CD14-positive monocyte (primary cell): Measurements from ENCODE around the gene KCNB1. TPM values are rescaled to one million over a fixed set of nuclear protein-coding genes. Genes with fewer than 3 reads are reported as not detected.

Experiments used
- DNase-seq, 3 donors: peaks; one replicate each; pipeline ENCODE4 v3.0.0-alpha.2; 2011 to 2022
- H2AFZ ChIP-seq: 2 replicates; pipeline ENCODE4 v1.6.0; 2012; ENCODE audit warnings: mild to moderate bottlenecking, low read depth, low read length, inconsistent platforms; ENCODE audit not compliant: insufficient read depth, poor library complexity, severe bottlenecking
- H3K27ac ChIP-seq, 2 donors: 1 replicate in 1 of 2; 2 replicates in 1 of 2; pipeline ENCODE4 v1.5.1; 2012 to 2013; ENCODE audit warnings: low read length in 2 of 2, control low read depth in 1 of 2, inconsistent platforms in 1 of 2, low read depth in 1 of 2, mild to moderate bottlenecking in 1 of 2
- H3K27me3 ChIP-seq, 2 donors: one replicate each; pipeline versions ENCODE4 v1.6.0 to v1.6.1; 2011 to 2013; ENCODE audit warnings: low read length in 2 of 2; ENCODE audit not compliant: control insufficient read depth in 2 of 2, insufficient read depth in 2 of 2
- H3K36me3 ChIP-seq, 2 donors: replicated peaks in 1 of 2; 1 replicate in 1 of 2; 2 replicates in 1 of 2; pipeline versions ENCODE4 v1.5.1 to v1.6.1; 2012 to 2013; ENCODE audit warnings: low read length in 2 of 2, control low read depth in 1 of 2, inconsistent platforms in 1 of 2, mild to moderate bottlenecking in 1 of 2; ENCODE audit not compliant: insufficient read depth in 2 of 2, control insufficient read depth in 1 of 2
- H3K4me1 ChIP-seq, 2 donors: 1 replicate in 1 of 2; 2 replicates in 1 of 2; pipeline versions ENCODE4 v1.5.1 to v1.6.1; 2012 to 2013; ENCODE audit warnings: low read length in 2 of 2, control low read depth in 1 of 2, inconsistent platforms in 1 of 2, mild to moderate bottlenecking in 1 of 2, moderate library complexity in 1 of 2; ENCODE audit not compliant: insufficient read depth in 2 of 2, control insufficient read depth in 1 of 2
- H3K4me2 ChIP-seq: replicated peaks from 2 replicates; pipeline ENCODE3; 2012; ENCODE audit warnings: low read length, moderate library complexity, mild to moderate bottlenecking; ENCODE audit not compliant: poor library complexity, severe bottlenecking; ENCODE audit errors: extremely low read depth
- H3K4me3 ChIP-seq, 3 experiments: fragments of 200-600 bp in 1 of 3; sonication (generic) in 1 of 3; replicated peaks in 1 of 3; 1 replicate in 2 of 3; 2 replicates in 1 of 3; pipeline ENCODE4 v1.5.1; 2011 to 2013; ENCODE audit warnings: low read length in 3 of 3, mild to moderate bottlenecking in 3 of 3, control low read depth in 2 of 3, low read depth in 2 of 3, inconsistent platforms in 1 of 3, moderate library complexity in 1 of 3
- H3K79me2 ChIP-seq: 2 replicates; pipeline ENCODE4 v1.6.0; 2012; ENCODE audit warnings: mild to moderate bottlenecking, control low read depth, inconsistent platforms, low read length, moderate library complexity; ENCODE audit not compliant: insufficient read depth
- H3K9ac ChIP-seq: 2 replicates; pipeline ENCODE4 v1.6.0; 2017; ENCODE audit warnings: low read length, mild to moderate bottlenecking; ENCODE audit not compliant: insufficient read depth, poor library complexity, severe bottlenecking
- H3K9me3 ChIP-seq, 2 donors: replicated peaks in 1 of 2; 1 replicate in 1 of 2; 2 replicates in 1 of 2; pipeline versions ENCODE4 v1.5.1 to v1.6.1; 2012 to 2013; ENCODE audit warnings: low read length in 2 of 2, control low read depth in 1 of 2; ENCODE audit not compliant: control insufficient read depth in 1 of 2, insufficient read depth in 1 of 2
- H4K20me1 ChIP-seq: 2 replicates; pipeline ENCODE4 v1.6.0; 2012; ENCODE audit warnings: mild to moderate bottlenecking, low read length, control low read depth, moderate library complexity; ENCODE audit not compliant: insufficient read depth
- H3K27ac Mint-ChIP-seq, 7 donors: one replicate each; pipeline ENCODE4 v1.8.0; 2020; ENCODE audit warnings: mild to moderate bottlenecking in 7 of 7, mixed read lengths in 7 of 7, moderate library complexity in 6 of 7, inconsistent platforms in 2 of 7
- H3K27me3 Mint-ChIP-seq, 3 donors: one replicate each; pipeline ENCODE4 v1.8.0; 2021 to 2022; ENCODE audit warnings: low read depth in 3 of 3, mild to moderate bottlenecking in 3 of 3, mixed read lengths in 3 of 3, moderate library complexity in 3 of 3, inconsistent platforms in 1 of 3
- H3K36me3 Mint-ChIP-seq, 2 donors: one replicate each; pipeline ENCODE4 v1.8.0; 2020; ENCODE audit warnings: mixed read lengths in 2 of 2, inconsistent platforms in 1 of 2, mild to moderate bottlenecking in 1 of 2
- H3K4me1 Mint-ChIP-seq: one replicate; pipeline ENCODE4 v1.8.0; 2020; ENCODE audit warnings: mild to moderate bottlenecking, mixed read lengths
- H3K4me3 Mint-ChIP-seq, 2 donors: one replicate each; pipeline ENCODE4 v1.8.0; 2020; ENCODE audit warnings: mild to moderate bottlenecking in 2 of 2, mixed read lengths in 2 of 2, moderate library complexity in 1 of 2
- H3K9me3 Mint-ChIP-seq, 7 donors: one replicate each; pipeline ENCODE4 v1.8.0; 2020 to 2022; ENCODE audit warnings: mixed read lengths in 7 of 7, mild to moderate bottlenecking in 6 of 7, moderate library complexity in 6 of 7, inconsistent platforms in 2 of 7
- WGBS: methylation state at CpG from one replicate; pipeline ENCODE4 v1.1.5; 2013; ENCODE audit warnings: missing lambda C conversion rate; ENCODE audit not compliant: insufficient coverage; 5-methylcytosine and 5-hydroxymethylcytosine counted together
- intact Hi-C, 2 donors: fragments of 100-400 bp; cut with micrococcal nuclease; formaldehyde crosslinking; loops; one replicate each; pipeline versions ENCODE4 v1.15.0 to v1.15.1; 2023
- polyA plus RNA-seq, 3 donors: library from polyadenylated mRNA; depleted of rRNA in 1 of 3; unstranded in 2 of 3; stranded (reverse) in 1 of 3; fragments of 300-500 nt in 2 of 3; fragments of >200 nt in 1 of 3; fragmentation: Illumina TruSeq in 2 of 3; gene quantifications; 1 replicate in 2 of 3; 2 replicates in 1 of 3; pipeline ENCODE4 v1.2.3, GENCODE V29; 2012 to 2021
- TF ChIP-seq, protein P1 (sequence below): fragments of 200-600 bp; IDR thresholded peaks from one replicate; pipeline ENCODE4 v1.8.0; 2022; ENCODE audit warnings: antibody characterized with exemption, mild to moderate bottlenecking

KCNB1 gene
- polyA plus RNA-seq, 3 donors = not detected

DNA sequence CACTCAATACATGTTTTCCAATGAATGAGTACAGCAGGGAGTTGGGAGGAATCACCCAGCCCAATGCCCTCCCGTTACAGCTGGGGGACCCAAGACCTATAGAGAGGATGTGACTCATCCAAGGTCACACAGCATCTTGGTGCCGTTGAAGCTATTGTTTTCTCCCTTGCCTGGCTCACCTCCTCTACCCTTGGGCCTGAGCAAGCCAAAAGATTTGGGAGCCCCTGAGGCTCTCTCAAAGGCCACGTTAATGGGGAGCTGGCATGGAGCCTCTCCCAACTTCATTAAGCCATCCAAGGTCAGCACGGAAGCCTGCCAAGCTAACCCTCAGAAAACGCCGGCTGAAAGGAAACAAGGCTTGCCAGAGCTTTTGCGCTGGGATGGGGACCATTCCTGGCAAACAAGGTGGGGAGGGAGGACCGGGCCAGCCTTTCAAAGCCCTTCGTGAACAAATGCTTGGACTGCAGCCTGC is 30.4 kb downstream of the KCNB1 start:
- no peak overlapping the region for H2AFZ ChIP-seq
- H3K4me3 ChIP-seq = no peak overlapping the region
- H3K9me3 Mint-ChIP-seq = no peaks in the 10 kb centered on the region
- no peak overlapping the region for H3K4me3 Mint-ChIP-seq
- DNase-seq = no peak
- peaks cover 0 to 3% of the 10 kb centered on the region in 2 donors for H3K9me3 ChIP-seq
- 85% methylated on average over 4 of the region's 9 CpGs for WGBS
- H3K4me2 ChIP-seq = no peak overlapping the region
- H3K4me1 ChIP-seq = no peaks in the 10 kb centered on the region
- no peak overlapping the region for H3K9ac ChIP-seq
- no peak overlapping the region for H3K27ac ChIP-seq
- H3K79me2 ChIP-seq = no peaks in the 10 kb centered on the region
- TF ChIP-seq, protein P1, sequence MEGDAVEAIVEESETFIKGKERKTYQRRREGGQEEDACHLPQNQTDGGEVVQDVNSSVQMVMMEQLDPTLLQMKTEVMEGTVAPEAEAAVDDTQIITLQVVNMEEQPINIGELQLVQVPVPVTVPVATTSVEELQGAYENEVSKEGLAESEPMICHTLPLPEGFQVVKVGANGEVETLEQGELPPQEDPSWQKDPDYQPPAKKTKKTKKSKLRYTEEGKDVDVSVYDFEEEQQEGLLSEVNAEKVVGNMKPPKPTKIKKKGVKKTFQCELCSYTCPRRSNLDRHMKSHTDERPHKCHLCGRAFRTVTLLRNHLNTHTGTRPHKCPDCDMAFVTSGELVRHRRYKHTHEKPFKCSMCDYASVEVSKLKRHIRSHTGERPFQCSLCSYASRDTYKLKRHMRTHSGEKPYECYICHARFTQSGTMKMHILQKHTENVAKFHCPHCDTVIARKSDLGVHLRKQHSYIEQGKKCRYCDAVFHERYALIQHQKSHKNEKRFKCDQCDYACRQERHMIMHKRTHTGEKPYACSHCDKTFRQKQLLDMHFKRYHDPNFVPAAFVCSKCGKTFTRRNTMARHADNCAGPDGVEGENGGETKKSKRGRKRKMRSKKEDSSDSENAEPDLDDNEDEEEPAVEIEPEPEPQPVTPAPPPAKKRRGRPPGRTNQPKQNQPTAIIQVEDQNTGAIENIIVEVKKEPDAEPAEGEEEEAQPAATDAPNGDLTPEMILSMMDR = no peak
- peaks cover 7 to 12% (median 12%) of the 10 kb centered on the region in 3 donors for H3K27me3 Mint-ChIP-seq
- H3K27me3 ChIP-seq = no peaks in the 10 kb centered on the region
- H3K4me1 Mint-ChIP-seq = no peaks in the 10 kb centered on the region
- no peak overlapping the region for H3K27ac Mint-ChIP-seq
- no peaks in the 10 kb centered on the region for H4K20me1 ChIP-seq
- intact Hi-C loops = no loop called here
- H3K36me3 Mint-ChIP-seq = no peaks in the 10 kb centered on the region
- no peaks in the 10 kb centered on the region for H3K36me3 ChIP-seq

DNA sequence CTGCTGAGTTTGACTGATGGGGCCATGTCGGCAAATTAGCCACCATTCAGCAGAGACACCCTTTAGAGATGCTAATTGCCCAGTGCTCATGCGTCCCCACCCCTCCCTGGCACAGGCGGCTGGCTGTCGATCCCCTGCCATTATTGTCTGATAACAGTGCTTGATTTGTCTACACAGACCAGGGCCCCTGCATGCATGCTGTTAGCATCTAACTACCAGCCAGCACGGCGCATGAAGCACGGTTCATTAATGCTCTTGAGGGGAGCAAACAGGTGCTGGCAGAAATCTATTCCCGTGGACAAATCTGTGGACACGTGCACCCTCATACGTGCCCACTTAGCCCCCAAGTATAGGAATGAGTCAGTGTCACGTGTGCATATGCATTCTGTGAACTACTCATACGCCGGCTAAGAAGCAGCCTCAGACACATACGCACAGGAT is 32.2 kb downstream of the KCNB1 start:
- WGBS = 55% methylated on average over 13 of the region's 14 CpGs
- no peak overlapping the region for H3K4me2 ChIP-seq
- H3K79me2 ChIP-seq = no peaks in the 10 kb centered on the region
- no peak overlapping the region for H3K4me3 ChIP-seq
- no peaks in the 10 kb centered on the region for H4K20me1 ChIP-seq
- H3K9me3 Mint-ChIP-seq = no peaks in the 10 kb centered on the region
- H3K4me3 Mint-ChIP-seq = no peak overlapping the region
- H3K36me3 Mint-ChIP-seq = no peaks in the 10 kb centered on the region
- H3K27ac ChIP-seq = no peak overlapping the region
- TF ChIP-seq, protein P1 = no peak
- no peak overlapping the region for H3K9ac ChIP-seq
- H3K9me3 ChIP-seq = peaks cover 0 to 3% of the 10 kb centered on the region in 2 donors
- no peaks in the 10 kb centered on the region for H3K36me3 ChIP-seq
- H3K4me1 ChIP-seq = no peaks in the 10 kb centered on the region
- no peak overlapping the region for H2AFZ ChIP-seq
- intact Hi-C loops = no loop called here
- no peak for DNase-seq
- H3K4me1 Mint-ChIP-seq = no peaks in the 10 kb centered on the region
- no peak overlapping the region for H3K27ac Mint-ChIP-seq
- H3K27me3 Mint-ChIP-seq = peaks cover 7 to 12% (median 12%) of the 10 kb centered on the region in 3 donors
- H3K27me3 ChIP-seq = no peaks in the 10 kb centered on the region
